Activated CD4-positive, CD25-positive, alpha-beta regulatory T cell (primary cell): ENCODE results near the gene TMEM175.
"Not testable (repeated sequence)": the region's sequence is repeated elsewhere in the genome, so short reads cannot be mapped to it uniquely, and the experiment has no call there.

Source experiments
- DNase-seq, 4 experiments: peaks; one replicate each; lab custom pipeline; 2025; lab: John Stamatoyannopoulos, UW

Gene TMEM175

GRCh38 chr4:971666-972500 lies 39.6 kb downstream of the TMEM175 start:
- DNase-seq = no peak

- DNase-seq = peak; percentile 19 to 44 (median 27)
These were observed 40.6 kb downstream of the TMEM175 start for GRCh38 chr4:972651-973424.

- DNase-seq = peak; percentile 79 to 86 (median 84)
These were observed 41.5 kb downstream of the TMEM175 start, which contains the start of gene DGKQ for GRCh38 chr4:973431-974397. Gene DGKQ, minus strand, starts transcription at chr4:973569. Its CDS starts 87 bp downstream, at chr4:973482.

GRCh38 chr4:974668-975067 lies 42.4 kb downstream of the TMEM175 start:
- DNase-seq = no peak

GRCh38 chr4:976016-976415 lies 43.8 kb downstream of the TMEM175 start:
- DNase-seq = not testable (repeated sequence)

- DNase-seq = no peak
These were observed 46.9 kb downstream of the TMEM175 start for GRCh38 chr4:978957-979701.

- DNase-seq = no peak
These were observed 50.0 kb downstream of the TMEM175 start for GRCh38 chr4:982291-982690.

- DNase-seq = no peak
These were observed 50.6 kb downstream of the TMEM175 start for GRCh38 chr4:982814-983213.

- DNase-seq = no peak
These were observed 52.2 kb downstream of the TMEM175 start for GRCh38 chr4:984336-985054.

GRCh38 chr4:985123-985830 lies 53.0 kb downstream of the TMEM175 start:
- peak; percentile 38 to 60 (median 48) for DNase-seq

- no peak for DNase-seq
These were observed 54.2 kb downstream of the TMEM175 start for GRCh38 chr4:986428-986878.

- peak; percentile 57 to 81 (median 70) for DNase-seq
These were observed 54.8 kb downstream of the TMEM175 start, which contains the start of gene IDUA for GRCh38 chr4:986879-987623. Gene IDUA, plus strand, starts transcription at chr4:987044. Its CDS starts 41 bp downstream, at chr4:987085.

GRCh38 chr4:987624-988513 lies 55.6 kb downstream of the TMEM175 start:
- no peak for DNase-seq

GRCh38 chr4:988726-989721 lies 56.8 kb downstream of the TMEM175 start:
- no peak for DNase-seq

- DNase-seq = no peak
These were observed 57.6 kb downstream of the TMEM175 start for GRCh38 chr4:989722-990471.
